WERI-Rb-1 (cell line): ENCODE measurements around the gene HERC3.

Experiments used
- DNase-seq: peaks from one replicate; pipeline ENCODE4 v3.0.0-alpha.2; 2020
- H3K27ac ChIP-seq: fragments of 250-450 bp; sonication (Bioruptor Pico); 2 replicates; pipeline ENCODE4 v1.5.1; 2020; ENCODE audit warnings: mild to moderate bottlenecking, moderate library complexity
- H3K27me3 ChIP-seq: fragments of 250-450 bp; sonication (Bioruptor Pico); 2 replicates; pipeline ENCODE4 v1.5.1; 2021; ENCODE audit warnings: mild to moderate bottlenecking, low read depth, moderate library complexity; ENCODE audit not compliant: insufficient read depth, severe bottlenecking
- H3K36me3 ChIP-seq: fragments of 250-450 bp; sonication (Bioruptor Pico); 2 replicates; pipeline ENCODE4 v1.5.1; 2020; ENCODE audit warnings: mild to moderate bottlenecking, moderate library complexity
- H3K4me3 ChIP-seq: 2 replicates; pipeline ENCODE4 v1.5.1; 2011; ENCODE audit warnings: low read depth, mild to moderate bottlenecking, control low read depth, low read length
- H3K9me3 ChIP-seq: fragments of 250-450 bp; sonication (Bioruptor Pico); 2 replicates; pipeline ENCODE4 v1.5.1; 2021; ENCODE audit warnings: mild to moderate bottlenecking, moderate library complexity; ENCODE audit not compliant: severe bottlenecking
- CTCF ChIP-seq: IDR thresholded peaks from 2 replicates; pipeline ENCODE4 v1.5.1; 2011; ENCODE audit warnings: low read depth, mild to moderate bottlenecking, control low read depth, inconsistent platforms, low read length

HERC3 gene

GRCh38 chr4:88718098-88718497 is 125.8 kb downstream of the HERC3 start:
- TF ChIP-seq CTCF = no peak
- no peaks in the 10 kb centered on the region for H3K27me3 ChIP-seq
- H3K36me3 ChIP-seq = no peaks in the 10 kb centered on the region
- H3K27ac ChIP-seq = no peak overlapping the region
- no peak overlapping the region for H3K4me3 ChIP-seq
- peaks cover 4% of the 10 kb centered on the region for H3K9me3 ChIP-seq
- DNase-seq = no peak

GRCh38 chr4:88719381-88719780 is 127.1 kb downstream of the HERC3 start:
- H3K9me3 ChIP-seq = peaks cover 4% of the 10 kb centered on the region
- no peaks in the 10 kb centered on the region for H3K27me3 ChIP-seq
- DNase-seq = no peak
- H3K4me3 ChIP-seq = no peak overlapping the region
- H3K36me3 ChIP-seq = no peaks in the 10 kb centered on the region; the same call in 1 of the 2 replicates
- TF ChIP-seq CTCF = no peak
- no peak overlapping the region for H3K27ac ChIP-seq

- no peak for TF ChIP-seq CTCF
- Histone ChIP-seq H3K36me3 (no peaks in the 10 kb centered on the region; the same call in 1 of the 2 replicates), H3K4me3 (no peak overlapping the region), H3K27ac (no peak overlapping the region), H3K27me3 (no peaks in the 10 kb centered on the region), H3K9me3 (peaks cover 4% of the 10 kb centered on the region)
- peak; percentile 43 for DNase-seq
These were observed 128.5 kb downstream of the HERC3 start for GRCh38 chr4:88720451-88721428.

GRCh38 chr4:88722276-88722780 is 130.0 kb downstream of the HERC3 start:
- H3K27ac ChIP-seq = no peak overlapping the region

GRCh38 chr4:88722828-88723227 is 130.5 kb downstream of the HERC3 start:
- Histone ChIP-seq H3K27me3 (no peaks in the 10 kb centered on the region), H3K27ac (no peak overlapping the region), H3K36me3 (peaks cover 8% of the 10 kb centered on the region), H3K4me3 (no peak overlapping the region), H3K9me3 (no peaks in the 10 kb centered on the region)
- no peak for DNase-seq
- TF ChIP-seq CTCF = no peak

More at GRCh38 chr4:88722276-88722780, 130.0 kb downstream of the HERC3 start:
- peaks cover 5% of the 10 kb centered on the region for H3K36me3 ChIP-seq
- TF ChIP-seq CTCF = no peak
- H3K9me3 ChIP-seq = peaks cover 2% of the 10 kb centered on the region
- no peak overlapping the region for H3K4me3 ChIP-seq
- DNase-seq = no peak
- H3K27me3 ChIP-seq = no peaks in the 10 kb centered on the region
